HUDEP-2 (cell line): ENCODE results near the gene SFXN2.
"Not testable (repeated sequence)": the region's sequence is repeated elsewhere in the genome, so short reads cannot be mapped to it uniquely, and the experiment has no call there.

Experiments
- DNase-seq, 76 experiments: peaks; one replicate each; lab custom pipeline; 2025; ENCODE audit not compliant: unreplicated experiment in 76 of 76; lab: John Stamatoyannopoulos, UW

Gene SFXN2

DNA sequence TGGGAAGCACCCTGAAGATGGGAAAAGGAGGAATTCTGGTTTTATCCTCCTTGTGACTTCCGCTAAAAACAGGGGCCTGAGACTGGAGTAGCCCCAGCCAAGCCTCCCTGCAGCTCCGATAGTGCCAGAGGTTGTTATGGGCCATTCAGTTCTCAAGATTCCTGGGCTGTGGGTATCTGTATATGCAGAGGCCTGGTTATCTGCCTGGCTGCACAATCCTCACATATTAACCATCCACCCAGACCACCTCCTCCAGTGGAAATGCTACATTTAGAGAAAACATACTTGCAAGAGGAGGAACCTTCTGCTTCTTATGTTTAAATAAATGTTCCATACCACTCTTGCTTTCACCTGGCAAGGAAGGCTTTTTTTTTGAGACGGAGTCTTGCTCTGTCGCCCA, 34.8 kb upstream of the SFXN2 start:
- DNase-seq = no peak

DNA sequence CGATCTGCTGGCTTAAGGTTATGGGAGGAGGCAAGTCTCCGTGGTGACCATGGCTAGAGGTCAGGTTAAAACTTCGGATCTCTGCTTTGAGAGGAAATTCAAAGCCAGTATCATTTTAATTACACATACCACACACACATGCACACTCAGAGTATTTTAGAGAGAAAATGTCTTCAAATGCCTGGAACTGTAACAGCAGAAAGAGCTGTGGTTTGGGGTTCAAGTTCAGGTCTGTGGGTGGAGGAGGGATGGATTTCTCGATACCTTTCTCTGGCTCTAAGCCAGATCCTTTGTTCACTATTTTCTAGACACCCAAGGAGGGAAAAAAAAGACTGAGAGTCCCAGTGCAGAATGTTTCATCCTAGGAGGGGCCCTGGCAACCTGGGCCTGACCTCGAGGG, 32.7 kb upstream of the SFXN2 start:
- no peak for DNase-seq

DNA sequence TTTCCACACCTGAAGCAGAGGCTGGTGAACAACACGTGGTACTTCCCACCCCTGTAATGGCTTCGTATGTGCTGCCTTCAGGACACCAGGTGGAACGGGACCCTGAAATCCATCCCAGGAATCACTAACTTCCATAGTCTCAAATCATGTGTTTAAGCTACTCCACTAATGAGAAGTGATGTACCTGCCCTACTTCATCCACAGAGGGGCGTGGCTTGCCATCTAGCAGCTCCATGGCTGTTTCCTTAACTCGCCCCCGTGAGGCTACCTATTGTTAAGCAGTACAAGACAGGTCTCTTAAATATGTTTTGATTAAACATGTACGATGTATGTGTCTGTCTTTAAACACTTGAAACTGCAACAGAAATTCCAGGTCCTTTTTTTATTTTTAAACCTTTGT, 32.0 kb upstream of the SFXN2 start:
- no peak for DNase-seq

DNA sequence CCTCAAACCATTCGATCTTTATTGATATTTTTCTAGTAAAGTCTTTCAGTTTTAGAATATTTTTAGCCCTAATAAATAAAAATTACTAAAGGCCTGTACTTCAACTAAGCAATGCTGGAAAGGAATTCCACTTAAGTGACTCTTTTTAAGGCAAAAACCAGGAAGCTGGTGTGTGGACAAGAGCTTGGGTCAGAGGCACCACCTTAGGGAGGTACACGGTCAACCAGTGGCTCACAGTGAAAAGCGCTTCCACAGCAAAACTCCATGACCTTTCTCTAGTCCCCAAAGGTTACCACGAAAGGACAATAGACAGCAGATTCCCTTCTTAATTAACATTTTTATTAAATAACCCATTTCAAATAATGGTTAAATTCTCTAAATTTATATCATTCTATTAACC, 31.5 kb upstream of the SFXN2 start:
- no peak for DNase-seq

DNA sequence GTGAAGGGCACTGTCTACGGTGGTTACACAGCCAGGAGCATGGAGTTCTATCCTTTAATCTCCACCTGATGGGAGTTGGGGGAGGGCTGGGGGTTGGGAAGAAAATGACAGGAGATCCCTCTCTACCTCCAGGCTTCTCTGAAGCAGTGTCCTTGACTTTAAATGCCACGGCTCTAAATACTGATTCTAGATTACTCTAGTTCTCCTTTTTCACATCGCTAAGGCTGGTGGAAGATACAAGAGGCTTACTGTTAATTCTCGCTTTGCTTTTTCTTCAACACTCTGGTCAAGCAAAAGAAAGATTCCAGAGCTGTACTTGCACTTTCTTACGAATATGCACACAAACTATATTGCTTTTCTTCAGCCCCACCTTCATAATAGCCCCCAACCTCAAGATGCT, 30.7 kb upstream of the SFXN2 start:
- DNase-seq = no peak

DNA sequence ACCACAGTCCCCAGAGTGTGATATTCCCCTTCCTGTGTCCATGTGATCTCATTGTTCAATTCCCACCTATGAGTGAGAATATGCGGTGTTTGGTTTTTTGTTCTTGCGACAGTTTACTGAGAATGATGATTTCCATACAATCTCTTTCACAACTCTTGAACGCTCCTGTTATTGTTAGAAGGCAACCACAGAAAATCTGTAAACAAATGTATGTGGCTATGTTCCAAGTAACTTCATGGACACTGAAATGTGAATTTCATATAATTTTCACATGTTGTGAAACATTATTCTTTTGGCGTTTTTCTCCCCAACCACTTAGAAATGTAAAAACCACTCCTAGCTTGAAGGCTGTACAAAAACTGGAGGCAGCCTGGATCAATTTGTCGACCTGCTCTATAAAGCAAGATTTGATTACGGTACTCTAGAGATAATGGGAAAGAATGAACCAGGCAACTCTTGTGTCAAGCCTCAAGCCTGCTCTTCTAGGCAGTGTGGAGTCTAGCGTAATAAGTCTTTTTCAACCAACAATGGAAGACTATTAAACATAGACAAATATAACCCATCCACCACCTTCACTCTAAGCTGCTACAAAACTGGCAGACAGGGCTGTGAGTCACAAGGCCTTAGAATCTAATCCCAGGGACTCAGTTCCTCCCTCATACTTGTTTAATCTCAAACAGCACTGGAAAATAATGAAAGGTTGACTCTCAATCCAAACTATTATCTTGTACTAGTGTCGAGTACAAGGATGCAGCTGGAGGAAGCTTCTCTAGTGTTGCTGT, 23.0 kb upstream of the SFXN2 start:
- DNase-seq = no peak

DNA sequence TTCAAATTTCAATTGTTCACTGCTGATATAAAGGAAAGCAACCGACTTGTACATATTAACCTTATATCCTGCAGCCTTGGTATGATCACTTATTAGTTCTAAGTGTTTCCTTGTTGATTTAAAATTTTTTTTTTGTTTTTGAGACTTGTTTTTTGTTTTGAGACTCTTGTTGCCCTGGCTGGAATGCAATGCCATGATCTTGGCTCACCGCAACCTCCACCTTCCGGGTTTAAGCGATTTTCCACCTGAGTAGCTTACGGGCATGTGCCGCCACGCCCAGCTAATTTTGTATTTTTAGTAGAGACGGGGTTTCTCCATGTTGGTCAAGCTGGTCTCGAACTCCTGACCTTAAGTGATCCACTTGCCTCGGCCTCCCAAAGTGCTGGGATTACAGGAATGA, 19.0 kb upstream of the SFXN2 start:
- not testable (repeated sequence) for DNase-seq

DNA sequence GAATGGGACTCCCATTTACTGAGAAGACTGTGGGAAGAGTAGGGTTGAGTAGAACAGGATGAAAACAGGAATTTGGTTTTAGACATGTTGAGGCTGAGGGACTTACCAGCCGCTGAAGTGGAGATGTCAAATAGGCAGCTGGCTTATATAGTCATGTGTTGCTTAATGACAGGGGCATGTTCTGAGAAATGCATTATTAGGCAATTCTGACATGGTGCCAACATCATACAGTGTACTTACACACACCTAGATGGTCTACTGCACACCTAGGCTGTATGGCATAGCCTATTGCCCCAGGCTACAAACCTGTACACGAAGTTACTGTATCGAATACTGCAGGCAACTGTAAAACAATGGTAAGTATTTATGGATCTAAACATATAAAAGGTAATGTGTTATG, 17.7 kb upstream of the SFXN2 start:
- no peak for DNase-seq

DNA sequence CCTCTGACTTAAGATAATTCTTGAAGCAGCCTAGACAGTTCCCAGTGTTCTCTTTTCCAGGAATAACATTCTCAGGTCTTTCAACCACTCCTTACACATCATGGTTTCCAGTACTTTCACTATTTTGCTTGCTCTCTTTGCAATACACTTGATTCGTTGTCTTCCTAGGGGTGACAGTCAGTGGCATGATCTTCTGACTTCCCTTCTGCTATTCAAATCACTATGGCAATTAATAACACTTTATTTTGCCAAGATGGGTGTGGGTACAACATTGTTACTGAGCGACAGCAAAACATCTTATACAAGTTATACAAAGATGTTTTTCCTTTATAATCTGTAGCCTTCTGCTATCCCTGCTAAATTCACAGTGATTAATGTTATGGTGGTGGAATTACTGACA, 15.5 kb upstream of the SFXN2 start:
- no peak for DNase-seq

DNA sequence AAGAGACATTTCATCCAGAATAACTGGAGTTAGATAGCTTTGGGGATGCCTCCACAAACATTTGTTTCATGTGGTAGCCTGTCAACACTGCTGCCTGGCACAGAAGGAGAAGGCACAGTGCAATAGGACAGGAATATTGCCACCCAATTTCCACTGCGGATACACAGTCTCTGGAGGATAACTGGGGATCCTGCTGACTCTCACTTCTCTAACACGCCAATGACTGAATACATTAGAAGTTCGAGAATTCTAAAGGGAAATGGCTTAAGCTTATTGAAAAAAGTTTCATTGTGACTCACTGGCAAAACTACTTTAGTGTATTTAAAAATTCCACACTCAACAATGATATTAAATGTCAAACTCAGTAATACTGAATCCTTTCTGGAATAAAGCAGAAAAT, 13.2 kb upstream of the SFXN2 start:
- DNase-seq = no peak

DNA sequence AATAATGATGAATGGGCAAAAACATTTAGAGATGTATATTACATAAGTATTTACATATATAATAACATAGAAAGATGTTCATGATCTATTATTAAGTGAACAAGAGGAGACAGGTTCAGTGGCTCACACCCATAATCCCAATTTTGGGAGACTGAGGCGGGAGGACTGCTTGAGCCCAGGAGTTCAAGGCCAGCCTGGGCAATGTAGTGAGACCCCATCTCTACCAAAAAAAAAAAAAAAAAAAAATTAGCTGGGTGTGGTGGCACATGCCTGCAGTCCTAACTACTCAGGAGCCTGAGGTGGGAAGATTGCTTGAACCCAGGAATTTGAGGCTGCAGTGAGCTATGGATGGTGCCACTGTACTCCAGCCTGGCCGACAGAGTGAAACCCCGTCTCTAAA, 12.6 kb upstream of the SFXN2 start:
- DNase-seq = no peak

DNA sequence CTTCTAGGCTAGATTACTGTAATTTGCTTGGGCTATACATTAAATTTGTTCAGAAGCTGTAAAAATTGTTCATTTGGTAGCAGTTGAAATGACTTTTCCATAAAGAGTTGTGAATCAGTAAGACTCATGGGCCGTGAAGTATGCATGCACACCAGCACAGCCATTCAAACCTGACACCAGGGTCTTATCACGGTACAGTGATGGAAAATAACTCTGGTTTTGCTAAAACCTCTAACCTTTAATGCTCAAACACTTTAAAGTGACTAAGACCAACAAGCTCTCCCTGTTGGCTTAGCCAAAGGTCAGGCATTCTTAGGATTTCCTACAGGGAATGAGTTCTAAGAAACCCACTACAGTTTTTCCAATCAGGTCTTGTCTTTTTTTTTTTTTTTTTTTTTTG, 11.7 kb upstream of the SFXN2 start:
- DNase-seq = no peak

DNA sequence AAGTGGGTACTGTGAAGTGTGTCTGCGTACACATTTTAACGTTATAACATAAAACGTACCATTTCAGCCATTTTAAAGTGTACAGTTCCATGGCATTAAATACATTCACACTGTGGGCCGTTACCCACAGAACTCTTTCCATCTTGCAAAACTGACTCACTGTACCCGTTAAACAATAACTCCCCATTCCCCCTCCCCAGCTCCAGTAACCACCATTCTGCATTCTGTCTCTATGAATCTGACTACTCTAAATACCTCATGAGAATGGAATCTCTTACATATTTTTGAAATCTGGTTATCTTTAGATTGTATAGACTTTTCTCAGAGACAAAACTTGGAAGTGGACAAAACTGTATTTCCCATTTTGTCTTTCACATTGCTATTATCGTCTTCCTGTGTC, 9.5 kb upstream of the SFXN2 start:
- no peak for DNase-seq

DNA sequence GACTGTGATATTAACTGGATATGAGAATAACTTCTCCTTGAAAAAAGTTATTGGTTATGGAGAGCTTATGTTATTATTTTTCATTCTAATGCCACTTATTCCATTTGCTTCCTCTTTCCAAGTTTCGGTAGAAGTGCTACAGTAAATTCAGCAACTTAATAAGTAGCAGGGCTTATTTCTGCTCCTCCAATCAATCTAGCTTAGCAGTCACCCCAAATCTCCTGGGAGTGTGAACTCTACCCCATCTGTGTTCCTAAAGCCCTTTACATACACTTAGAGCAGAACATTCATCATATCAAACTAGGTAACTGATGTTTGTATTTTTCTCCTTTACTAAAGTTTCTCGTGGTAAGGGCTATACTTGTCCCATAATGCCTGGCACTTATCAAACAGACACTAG, 8.9 kb upstream of the SFXN2 start:
- DNase-seq = peak in 1 of 76 experiments; percentile 3

DNA sequence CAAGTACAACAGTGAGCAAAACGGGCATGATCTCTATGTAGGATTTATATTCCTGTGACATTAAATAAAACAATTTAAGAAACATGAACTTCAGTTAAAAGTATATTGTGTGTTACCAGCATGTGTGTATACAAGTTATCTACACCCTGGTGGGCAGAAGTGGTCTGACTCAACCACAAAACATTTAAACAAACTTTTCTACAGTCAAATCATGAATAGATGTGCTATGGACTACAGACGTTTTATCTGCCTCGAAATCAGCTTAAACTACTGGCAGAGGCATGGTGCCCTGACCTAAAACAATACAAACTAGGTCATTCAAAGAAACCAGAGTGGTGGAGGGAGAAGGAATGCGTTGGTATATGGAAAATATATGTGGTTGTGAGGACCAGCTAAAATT, 3.8 kb upstream of the SFXN2 start:
- peak in 5 of 76 experiments; percentile 2 to 18 (median 10) for DNase-seq

DNA sequence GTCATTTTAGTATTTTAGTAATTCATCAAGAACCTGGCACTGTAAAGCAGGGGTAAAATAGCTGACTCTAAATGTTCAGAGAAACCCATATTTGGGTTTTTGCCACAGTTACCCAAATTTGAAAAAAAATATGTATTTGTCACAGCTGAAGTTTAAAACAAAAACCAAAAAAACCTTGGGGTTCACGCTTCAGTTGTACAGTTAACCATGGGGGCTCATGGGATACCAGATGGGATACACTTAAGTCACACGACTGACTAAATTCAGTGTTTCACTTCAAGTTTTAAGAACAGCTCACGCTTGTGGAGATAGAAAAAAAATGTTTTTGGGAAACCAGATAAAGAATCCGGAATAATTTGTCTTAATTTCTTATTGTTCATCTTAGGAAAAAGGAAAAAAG, 2.3 kb upstream of the SFXN2 start:
- no peak for DNase-seq

DNA sequence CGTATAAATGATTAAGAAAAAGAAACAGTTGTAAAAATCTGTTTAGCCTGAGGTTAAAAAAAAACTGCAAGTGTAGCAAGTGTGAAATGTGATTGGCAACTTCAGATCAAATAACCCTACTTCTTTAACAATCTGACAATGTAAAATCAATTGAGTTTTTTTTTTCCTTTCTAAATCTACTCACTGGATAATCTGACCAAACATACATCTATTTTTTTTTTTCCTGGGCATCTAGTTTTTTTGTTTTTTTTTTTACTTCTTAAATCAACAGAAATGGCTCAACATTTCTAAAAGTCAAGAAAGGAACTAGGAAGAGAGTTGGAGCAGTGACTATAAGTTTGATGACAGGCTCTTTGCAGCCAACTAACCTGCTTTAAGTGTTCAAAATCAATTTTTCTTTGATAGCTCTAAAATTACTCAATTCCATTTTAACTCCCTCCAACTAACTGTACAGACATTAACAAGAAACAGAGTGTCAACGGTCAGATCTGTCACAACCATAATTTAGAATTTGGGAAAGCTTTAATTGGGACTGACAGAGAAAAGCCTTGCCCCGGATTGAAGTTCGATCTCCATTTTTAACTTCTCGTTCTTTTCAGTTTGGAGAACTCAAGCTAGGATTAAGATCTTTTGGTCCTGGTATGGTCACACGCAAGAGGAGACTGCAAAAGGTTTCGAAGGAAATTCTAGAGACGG, 1.4 kb upstream of the SFXN2 start:
- DNase-seq = peak in 1 of 76 experiments; percentile 26

DNA sequence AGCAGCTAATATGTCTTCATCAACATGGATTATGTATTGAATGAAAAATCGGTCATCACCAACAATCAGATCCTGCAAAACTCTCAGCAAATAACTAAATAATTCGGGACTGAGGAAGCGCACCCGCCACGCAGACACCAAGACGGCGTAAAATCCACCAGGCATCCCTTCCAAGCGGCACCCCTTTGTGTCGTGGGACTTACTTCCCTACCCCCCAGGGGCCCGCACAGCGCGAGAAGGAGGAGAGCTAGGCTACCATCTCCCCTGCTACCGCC, 960 bp upstream of the SFXN2 start:
- peak in 10 of 76 experiments; percentile 29 to 67 (median 46) for DNase-seq

DNA sequence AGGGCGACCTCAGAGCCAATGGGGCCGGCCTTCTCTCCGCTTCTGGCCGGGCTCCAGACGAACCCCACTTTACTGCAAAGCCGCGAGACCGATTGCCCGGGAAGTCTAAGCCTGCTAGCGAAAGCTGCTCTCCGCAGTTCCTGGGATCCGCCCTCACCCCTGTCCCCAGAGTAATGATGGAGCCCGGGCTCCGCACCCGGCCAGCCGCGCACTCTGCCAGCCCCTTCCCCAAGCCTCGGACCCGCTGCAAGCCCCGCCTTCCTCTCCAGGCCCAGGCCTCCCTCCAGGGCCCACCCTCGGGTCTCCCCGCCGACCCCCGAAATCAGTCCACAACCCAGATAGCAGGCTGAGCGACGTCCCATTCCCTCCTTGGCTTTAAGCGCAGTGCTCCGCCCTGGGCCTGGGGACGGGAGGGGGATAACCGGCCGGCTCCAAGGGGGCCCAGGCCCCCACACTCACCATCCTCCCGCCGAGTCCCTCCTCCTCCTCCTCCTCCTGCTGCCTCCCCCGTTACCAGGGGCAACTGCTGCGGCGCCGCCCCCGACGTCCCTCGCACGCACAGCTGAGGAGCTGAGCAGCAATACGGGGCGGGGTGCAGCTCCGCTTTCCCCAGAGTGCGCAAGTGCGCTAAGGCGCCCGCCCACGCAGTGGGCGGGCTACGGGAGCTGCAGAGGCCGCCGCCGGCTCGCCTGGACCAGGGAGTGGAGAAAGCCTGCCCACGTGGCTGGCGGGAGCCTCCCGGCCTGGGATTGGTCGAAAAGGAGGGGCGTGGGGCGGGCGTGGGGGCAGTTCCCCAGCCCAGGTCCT, 419 bp upstream of the SFXN2 start, which contains the start of gene ARL3:
Gene ARL3, minus strand, starts transcription at position 584 of the 807 bp plus-strand sequence. Its CDS starts 122 bp downstream, at position 462.
- peak; percentile 64 to 99 (median 96) for DNase-seq

DNA sequence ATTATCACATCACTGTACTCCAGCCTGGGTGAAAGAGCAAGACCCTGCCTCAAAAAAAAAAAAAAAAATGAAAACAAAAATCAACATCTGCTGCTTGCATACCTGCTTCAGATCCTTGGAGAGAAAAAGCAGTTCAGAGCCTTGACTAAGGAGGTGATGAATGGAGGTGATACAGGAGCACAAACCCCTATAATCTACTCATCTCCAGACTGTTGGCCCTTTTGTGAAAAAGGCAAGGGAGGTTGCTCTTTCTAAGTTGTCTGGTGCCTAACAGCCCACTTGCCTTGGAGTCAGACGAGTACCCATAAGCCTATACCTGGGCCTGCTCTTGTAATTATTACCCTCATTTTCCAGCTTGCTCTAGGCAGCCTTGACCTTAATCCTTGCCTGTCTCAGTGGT, 1.4 kb downstream of the SFXN2 start:
- no peak for DNase-seq

DNA sequence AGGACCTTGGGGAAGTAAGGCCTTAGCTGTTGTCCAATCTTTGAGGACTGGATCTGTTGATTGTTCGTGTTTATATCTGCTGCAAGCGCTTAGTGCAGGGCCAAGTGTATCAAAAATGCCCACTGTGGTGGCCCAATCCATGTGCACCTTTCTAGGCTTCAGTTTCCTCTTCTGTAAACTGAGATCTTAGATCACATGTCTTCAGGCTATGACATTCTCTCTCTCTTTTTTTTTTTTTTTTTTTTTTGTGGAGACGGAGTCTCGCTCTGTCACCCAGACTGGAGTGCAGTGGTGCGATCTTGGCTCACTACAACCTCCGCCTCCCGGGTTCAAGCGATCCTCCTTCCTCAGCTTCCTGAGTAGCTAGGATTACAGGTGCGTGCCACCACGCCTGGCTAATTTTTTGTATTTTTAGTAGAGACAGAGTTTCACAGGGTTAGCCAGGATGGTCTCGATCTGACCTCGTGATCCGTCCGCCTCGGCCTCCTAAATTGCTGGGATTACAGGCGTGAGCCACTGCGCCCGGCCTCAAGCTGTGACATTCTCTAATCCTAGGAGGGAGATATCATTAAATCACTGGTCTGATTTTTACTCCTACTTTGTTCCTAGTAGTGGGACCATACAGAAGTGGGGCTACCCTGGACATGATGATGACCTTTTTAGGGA, 2.6 kb downstream of the SFXN2 start:
- not testable (repeated sequence) for DNase-seq
